ENCODE results near the gene CHERP.

The CHERP gene

GRCh38 chr19:16587833-16588823 is 45.9 kb upstream of the CHERP start:
- TF ChIP-seq, protein P1, sequence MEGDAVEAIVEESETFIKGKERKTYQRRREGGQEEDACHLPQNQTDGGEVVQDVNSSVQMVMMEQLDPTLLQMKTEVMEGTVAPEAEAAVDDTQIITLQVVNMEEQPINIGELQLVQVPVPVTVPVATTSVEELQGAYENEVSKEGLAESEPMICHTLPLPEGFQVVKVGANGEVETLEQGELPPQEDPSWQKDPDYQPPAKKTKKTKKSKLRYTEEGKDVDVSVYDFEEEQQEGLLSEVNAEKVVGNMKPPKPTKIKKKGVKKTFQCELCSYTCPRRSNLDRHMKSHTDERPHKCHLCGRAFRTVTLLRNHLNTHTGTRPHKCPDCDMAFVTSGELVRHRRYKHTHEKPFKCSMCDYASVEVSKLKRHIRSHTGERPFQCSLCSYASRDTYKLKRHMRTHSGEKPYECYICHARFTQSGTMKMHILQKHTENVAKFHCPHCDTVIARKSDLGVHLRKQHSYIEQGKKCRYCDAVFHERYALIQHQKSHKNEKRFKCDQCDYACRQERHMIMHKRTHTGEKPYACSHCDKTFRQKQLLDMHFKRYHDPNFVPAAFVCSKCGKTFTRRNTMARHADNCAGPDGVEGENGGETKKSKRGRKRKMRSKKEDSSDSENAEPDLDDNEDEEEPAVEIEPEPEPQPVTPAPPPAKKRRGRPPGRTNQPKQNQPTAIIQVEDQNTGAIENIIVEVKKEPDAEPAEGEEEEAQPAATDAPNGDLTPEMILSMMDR (IDR thresholded peaks at IDR 0.05; ENCODE audit: borderline replicate concordance, control extremely low read depth, extremely low read depth, insufficient read depth, missing control alignments), result peak; percentile 23
- DNase-seq (ENCODE audit: low spot score), result peak; percentile 86
- in situ Hi-C loops (cut with MboI; ENCODE audit: low sequenced_read_pairs, unreplicated experiment), result no loop called here

GRCh38 chr19:16586991-16587832 is 45.0 kb upstream of the CHERP start:
- in situ Hi-C loops (cut with MboI; ENCODE audit: low sequenced_read_pairs, unreplicated experiment), result no loop called here
- TF ChIP-seq, protein P1 (IDR thresholded peaks at IDR 0.05; ENCODE audit: borderline replicate concordance, control extremely low read depth, extremely low read depth, insufficient read depth, missing control alignments), result no peak

DNA sequence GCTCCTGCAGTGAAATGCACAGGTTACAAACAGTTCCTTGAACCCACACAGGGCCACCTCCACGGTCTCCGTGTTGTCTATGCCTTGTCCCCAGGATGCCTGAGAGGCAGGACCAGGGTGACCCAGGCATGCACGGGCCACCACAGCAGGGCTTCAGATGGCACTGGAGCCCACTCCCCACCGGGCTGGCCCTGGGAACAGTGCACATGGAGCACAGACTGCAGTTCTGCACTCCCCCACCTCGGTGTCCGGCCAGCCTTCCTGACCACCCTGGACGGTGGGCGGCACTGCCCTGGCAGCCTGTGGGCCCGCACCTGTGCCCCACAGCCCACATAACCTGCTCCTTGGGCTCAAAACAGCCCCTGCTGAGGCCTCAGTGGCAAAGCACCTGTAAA is 44.2 kb upstream of the CHERP start:
- DNase-seq (ENCODE audit: low spot score), result no peak
- in situ Hi-C loops (cut with MboI; ENCODE audit: low sequenced_read_pairs, unreplicated experiment), result no loop called here
- TF ChIP-seq, protein P1 (IDR thresholded peaks at IDR 0.05; ENCODE audit: borderline replicate concordance, control extremely low read depth, extremely low read depth, insufficient read depth, missing control alignments), result no peak

More at GRCh38 chr19:16586991-16587832, 45.0 kb upstream of the CHERP start:
- DNase-seq (ENCODE audit: low spot score), result peak; percentile 47

- in situ Hi-C loops (cut with MboI; ENCODE audit: low sequenced_read_pairs, unreplicated experiment), result no loop called here
- peak; percentile 81 for DNase-seq (ENCODE audit: low spot score)
- TF ChIP-seq, protein P1 (IDR thresholded peaks at IDR 0.05; ENCODE audit: borderline replicate concordance, control extremely low read depth, extremely low read depth, insufficient read depth, missing control alignments), result no peak
These were observed 43.7 kb upstream of the CHERP start for GRCh38 chr19:16585808-16586476.

DNA sequence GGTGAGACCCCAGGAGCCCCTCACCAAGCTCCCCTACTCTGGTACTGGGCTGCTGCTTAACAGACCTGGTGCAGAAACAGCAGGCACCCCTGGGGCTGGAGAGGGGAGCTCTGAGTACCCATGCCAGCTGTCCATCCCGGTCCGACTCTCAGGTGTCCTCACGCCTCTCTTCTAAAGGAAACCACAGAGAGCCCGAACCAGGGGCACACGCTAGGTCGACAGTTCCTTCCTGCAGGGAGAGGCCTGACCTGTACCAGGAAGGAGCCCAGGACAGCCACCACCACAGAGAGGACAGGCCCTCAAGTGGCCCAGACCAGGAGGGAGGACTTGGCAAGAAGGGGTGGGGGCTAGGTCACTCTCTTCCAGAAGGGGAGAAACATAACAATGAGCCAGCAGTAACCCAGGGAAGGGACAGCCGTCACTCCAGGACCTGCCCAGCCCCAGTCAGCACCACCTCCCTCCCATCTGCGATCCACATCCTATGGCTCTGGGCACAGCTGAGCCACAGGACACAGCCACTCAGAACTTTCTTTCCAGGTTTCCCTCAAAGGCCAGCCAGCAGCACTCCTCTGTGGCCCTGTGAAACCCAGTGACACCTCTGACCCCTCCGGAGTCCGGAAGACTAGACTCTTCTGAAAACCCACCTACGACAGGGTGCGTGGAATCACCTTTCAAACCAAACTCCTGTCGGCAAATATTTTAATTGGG is 43.0 kb upstream of the CHERP start:
- DNase-seq (ENCODE audit: low spot score), result no peak
- TF ChIP-seq, protein P1 (IDR thresholded peaks at IDR 0.05; ENCODE audit: borderline replicate concordance, control extremely low read depth, extremely low read depth, insufficient read depth, missing control alignments), result no peak
- in situ Hi-C loops (cut with MboI; ENCODE audit: low sequenced_read_pairs, unreplicated experiment), result no loop called here

Data from GM13976 (cell line).